GM12892 (cell line): ENCODE results near the gene NOSTRIN.

Experiments used
- POLR2A ChIP-seq: IDR thresholded peaks from 2 replicates; pipeline ENCODE4 v1.6.1; 2011; ENCODE audit warnings: low read depth, low read length, control low read depth
- POLR2AphosphoS5 ChIP-seq: IDR thresholded peaks from 2 replicates; pipeline ENCODE4 v1.6.1; 2011; ENCODE audit warnings: low read depth, low read length, control low read depth
- TAF1 ChIP-seq: IDR thresholded peaks from 2 replicates; pipeline ENCODE4 v1.6.1; 2011; ENCODE audit warnings: low read depth, mild to moderate bottlenecking, control low read depth, low read length, borderline replicate concordance

GRCh38 chr2:168772704-168773103 lies 29.7 kb upstream of the NOSTRIN start:
- TF ChIP-seq POLR2A (no peak), POLR2AphosphoS5 (no peak), TAF1 (no peak)
